Inflammatory macrophage (primary cell): ENCODE results near the gene LRMDA.
A peak's percentile ranks its signal among the peaks of the same experiment; 100 is the strongest.

Source experiments
- DNase-seq, 2 donors: peaks; one replicate each; pipeline ENCODE4 v3.0.0-alpha.2; 2020 to 2022

LRMDA gene

GRCh38 chr10:76067447-76067846 is 636.0 kb downstream of the LRMDA start:
- DNase-seq, result no peak

DNA sequence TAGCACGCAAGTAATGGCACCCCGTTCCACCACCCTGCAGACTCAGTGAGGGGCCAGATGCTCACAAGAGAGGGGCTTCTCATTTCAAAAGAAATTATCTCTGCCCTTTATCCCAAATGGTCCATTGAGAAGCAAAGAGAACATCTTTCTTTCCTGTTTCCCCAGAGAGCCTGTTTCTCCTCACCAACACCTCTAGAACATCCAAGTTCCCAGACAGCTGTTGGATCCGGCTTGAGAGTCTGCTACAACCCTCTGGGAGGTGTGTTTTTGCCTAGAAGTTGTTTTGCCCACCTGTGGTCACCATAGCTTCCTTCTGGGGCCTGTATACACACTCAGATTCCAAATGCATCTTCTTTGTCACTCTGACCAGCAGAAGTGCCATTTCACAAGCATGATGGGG is 637.4 kb downstream of the LRMDA start:
- no peak for DNase-seq

- no peak for DNase-seq
Measured at GRCh38 chr10:76070916-76071315, 639.5 kb downstream of the LRMDA start.

- DNase-seq, result no peak
Measured at GRCh38 chr10:76071653-76072365, 640.4 kb downstream of the LRMDA start.

GRCh38 chr10:76072384-76072783 is 641.0 kb downstream of the LRMDA start:
- no peak for DNase-seq

DNA sequence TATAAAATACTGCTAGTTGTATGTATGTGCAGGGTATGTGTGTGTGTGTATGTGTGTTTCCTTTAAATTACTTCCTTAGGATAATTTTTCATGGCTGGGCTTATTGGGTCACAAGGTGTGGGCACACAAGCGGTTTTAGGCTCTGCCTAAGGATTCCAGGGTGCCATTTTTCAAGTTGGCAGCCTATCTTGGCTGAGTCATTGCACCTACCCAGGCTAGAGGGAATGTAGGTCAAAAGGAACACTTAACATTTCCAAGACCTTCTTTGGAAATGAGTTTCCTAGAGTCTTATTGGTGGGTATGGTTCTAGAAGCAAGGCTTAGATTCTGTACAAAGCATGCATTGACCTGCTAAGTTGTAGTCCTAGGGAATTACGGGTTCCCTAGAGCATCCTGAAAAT is 642.1 kb downstream of the LRMDA start:
- DNase-seq, result no peak

DNA sequence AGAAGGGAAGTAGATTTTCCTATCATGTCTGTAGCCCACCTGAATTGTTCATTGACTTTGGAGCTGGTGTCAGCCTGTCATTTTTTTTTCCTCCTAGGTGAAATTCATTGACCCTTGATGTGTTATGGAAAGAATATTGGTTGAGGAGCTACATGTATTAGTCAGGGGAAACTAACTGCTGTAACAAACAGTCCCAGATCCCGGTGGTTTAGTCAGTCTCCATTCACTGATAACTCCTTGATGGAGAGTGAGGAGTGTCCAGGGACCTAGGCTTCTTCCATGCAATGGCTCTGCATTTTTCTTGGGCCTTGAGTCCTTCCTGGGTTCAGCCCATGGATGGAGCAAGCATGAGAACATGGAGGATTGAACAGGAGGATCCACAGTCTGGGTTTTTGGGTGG is 643.2 kb downstream of the LRMDA start:
- DNase-seq, result no peak

GRCh38 chr10:76080451-76080850 is 649.0 kb downstream of the LRMDA start:
- DNase-seq, result no peak

- no peak for DNase-seq
Measured at GRCh38 chr10:76080991-76081390, 649.6 kb downstream of the LRMDA start.

DNA sequence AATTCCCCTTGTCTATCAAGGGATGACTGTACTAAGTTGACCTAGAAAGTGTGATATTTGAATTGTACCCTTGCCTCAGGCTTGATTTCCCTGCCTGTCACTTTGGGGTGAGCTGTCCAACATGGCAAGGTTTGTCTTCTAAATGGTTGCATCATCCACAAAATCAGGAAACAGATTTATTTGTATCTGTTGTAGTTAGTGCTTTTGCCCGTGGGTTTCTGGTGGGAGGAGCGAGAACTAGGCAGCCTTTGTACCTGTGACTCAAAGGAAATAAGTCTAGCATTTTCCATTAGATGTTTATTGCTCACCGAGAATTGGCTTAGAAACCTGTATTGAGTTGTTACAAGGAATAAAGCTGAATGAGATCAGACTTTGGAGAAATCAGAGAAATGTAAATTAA is 650.8 kb downstream of the LRMDA start:
- DNase-seq, result no peak

DNA sequence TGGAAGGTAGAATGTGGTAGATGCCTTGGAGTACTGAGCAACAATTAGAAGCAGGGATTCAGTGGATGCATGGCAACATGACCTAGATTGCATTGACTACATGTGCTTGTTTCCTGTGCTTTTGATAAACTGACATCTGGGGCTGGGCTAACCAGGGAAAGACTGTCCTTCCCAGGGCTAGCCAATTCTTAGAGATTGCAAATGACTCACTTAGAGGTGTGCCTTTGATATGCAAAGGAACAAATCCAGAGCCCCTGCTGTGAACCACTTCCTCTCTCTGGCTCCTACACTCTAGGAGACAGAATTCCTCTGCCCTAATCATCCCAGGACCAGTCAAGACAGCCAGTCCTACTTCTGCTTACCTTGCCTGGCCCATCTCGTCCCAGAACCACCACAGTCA is 651.5 kb downstream of the LRMDA start:
- DNase-seq, result no peak

DNA sequence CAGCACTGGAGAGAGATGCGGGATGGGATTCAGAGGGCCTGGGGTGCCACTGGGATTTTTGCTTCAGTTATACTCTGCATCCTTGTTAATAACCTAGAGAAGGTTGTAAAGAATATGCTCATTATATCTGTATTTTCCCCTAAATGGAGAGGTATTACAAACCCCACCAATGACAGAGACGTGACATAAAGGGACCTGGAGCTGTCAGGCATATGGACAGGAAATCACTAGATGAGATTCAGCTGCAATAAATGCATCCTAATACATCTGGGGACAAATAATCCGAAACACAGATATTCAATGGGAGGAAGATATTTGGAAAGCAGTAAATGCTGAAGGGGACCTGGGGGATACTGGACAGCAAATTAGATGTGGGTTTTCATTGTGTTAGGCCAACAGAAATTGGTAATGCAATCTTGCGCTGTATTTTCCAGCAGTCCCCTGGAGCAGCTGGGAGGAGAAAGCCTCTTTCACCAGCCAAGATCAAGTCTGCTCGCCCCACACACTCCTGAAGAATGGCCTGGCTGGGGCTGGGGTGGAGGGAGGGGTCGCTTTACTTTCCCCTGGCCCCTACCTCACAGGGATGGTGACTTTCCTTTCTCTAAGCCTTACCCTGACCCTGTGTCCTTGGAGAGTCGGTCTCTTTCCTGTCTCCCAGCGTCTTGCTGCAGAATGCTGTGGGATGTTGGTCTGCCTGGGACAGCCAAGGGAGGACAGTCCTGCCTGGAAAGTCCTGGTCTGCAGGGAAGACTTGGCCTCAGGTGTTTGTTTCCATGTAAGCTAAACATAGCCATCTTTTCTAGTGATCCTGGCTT is 653.8 kb downstream of the LRMDA start:
- no peak for DNase-seq

GRCh38 chr10:76085817-76086167 is 654.4 kb downstream of the LRMDA start:
- DNase-seq, result no peak

DNA sequence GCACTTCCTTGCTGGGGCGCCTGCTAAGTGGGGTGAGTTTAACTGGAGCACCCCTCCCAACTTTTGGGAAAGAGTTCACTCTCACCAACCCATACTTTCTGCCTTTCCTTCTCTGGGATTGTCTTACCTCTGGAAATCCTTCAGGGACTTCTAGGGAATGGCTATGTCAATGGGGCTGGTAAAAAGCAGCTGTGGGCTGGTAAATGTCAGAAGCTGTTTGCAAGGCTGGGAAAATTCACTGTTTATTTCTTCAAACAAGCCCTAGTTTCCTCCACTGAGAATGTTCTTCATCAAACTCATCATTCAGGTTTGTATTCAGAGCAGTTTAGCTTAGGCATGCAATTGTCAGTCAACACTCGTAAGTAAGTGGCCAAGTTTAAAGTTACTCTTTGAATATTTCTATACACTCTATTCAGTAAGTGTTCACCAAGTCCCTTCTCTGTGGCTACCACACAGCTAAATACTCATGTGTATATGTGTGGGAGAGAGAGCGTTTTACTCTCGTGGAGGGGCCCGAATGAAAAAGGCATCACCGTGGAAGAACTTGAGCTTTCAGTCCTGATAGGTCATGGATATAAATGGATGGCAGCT is 654.8 kb downstream of the LRMDA start:
- no peak for DNase-seq

- peak; percentile 61 to 76 for DNase-seq
Measured at GRCh38 chr10:76086761-76087639, 655.6 kb downstream of the LRMDA start.

DNA sequence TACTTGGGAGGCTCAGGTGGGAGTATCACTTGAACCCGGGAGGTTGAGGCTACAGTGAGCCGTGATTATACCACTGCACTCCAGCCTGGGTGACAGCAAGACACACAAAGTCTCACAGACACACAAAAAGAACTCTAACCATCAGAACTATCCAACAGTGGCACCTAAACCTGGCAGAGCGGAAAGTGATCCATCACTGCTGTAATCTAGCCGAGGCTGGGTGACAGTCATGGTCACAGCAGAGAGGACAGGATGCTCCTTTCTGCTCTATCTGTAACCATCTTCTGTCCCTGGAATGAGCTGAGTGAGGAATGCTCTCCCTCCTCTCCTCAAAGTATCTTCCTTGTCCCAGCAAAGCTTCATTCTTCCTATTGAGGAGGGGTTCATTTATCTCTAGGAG is 656.6 kb downstream of the LRMDA start:
- no peak for DNase-seq

DNA sequence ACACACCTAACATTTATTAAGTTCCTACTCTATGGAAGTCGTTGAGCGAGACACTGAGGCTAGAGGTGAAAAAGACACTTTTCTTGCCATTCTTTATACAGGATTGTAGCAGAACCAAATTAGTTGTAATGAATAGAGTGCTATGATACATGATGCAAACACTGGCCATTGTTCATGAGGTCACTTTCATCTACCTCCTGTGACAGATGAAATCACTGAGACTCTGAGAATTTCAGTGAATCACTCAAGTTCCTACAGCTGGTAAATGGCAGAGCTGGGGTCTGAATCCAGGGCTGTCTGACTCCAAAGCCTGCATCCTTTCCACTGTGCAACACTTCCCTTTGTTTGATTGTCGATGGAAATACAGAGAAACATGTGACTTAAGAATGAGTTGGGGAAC is 657.6 kb downstream of the LRMDA start:
- no peak for DNase-seq

- DNase-seq, result no peak
Measured at GRCh38 chr10:76089556-76090180, 658.2 kb downstream of the LRMDA start.

GRCh38 chr10:76091926-76092325 is 660.5 kb downstream of the LRMDA start:
- DNase-seq, result no peak

GRCh38 chr10:76106611-76107010 is 675.2 kb downstream of the LRMDA start:
- DNase-seq, result no peak

- DNase-seq, result no peak
Measured at GRCh38 chr10:76108563-76109359, 677.3 kb downstream of the LRMDA start.

DNA sequence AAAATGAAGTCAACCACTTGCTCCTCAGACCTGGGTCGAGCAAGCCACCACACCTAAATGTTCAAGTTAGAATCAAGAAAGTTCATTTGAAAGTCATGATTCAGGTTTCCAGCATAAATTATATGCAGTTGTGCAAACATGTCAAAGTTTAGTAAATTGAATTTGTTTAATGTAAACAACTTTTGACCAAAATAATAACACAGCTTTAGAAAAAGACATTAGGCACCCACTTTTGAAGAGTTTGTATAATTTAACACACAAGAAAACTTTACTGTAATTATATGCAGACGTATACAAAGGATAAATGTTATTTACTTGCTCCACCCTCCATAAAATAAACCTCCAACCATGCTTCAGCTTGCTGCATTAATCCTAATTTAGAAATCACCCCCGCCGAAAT is 680.0 kb downstream of the LRMDA start:
- DNase-seq, result no peak
